GM20000 (cell line): ENCODE results near the gene SPIN1.

ENCODE experiments used
- DNase-seq: peaks from one replicate; pipeline ENCODE4 v3.0.0; 2012; ENCODE audit warnings: low spot score
- CTCF ChIP-seq: IDR thresholded peaks from 2 replicates; pipeline ENCODE4 v1.5.1; 2012; ENCODE audit warnings: mild to moderate bottlenecking, control low read depth; ENCODE audit errors: extremely low read depth, missing control alignments

The SPIN1 gene

GRCh38 chr9:88390371-88390990 lies 2.2 kb downstream of the SPIN1 start:
- no peak for TF ChIP-seq CTCF
- no peak for DNase-seq

GRCh38 chr9:88391236-88391635 lies 3.0 kb downstream of the SPIN1 start:
- DNase-seq, result no peak

DNA sequence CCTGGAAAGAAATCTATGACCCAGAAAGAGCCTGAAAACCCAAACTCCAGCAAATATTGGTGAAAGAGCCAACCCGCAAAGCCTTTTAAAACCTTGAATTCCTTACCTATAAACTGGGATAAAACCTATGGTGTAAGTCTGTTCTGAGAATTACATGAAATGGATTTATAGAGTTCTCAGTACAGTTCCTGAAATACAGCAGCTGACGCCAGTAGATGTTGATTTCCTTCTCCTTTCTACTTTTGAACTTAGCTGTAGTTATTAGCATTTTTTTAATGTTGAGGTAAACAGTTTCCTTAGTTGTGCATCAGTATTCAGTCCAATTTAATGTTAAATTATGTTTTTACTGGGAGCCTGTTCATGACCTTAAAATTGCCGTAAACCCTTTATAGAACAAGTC lies 3.7 kb downstream of the SPIN1 start:
- DNase-seq, result no peak
- no peak for TF ChIP-seq CTCF

More at GRCh38 chr9:88391236-88391635, 3.0 kb downstream of the SPIN1 start:
- TF ChIP-seq CTCF, result no peak

- no peak for TF ChIP-seq CTCF
- DNase-seq, result no peak
Observed at GRCh38 chr9:88392549-88392948, 4.3 kb downstream of the SPIN1 start.

DNA sequence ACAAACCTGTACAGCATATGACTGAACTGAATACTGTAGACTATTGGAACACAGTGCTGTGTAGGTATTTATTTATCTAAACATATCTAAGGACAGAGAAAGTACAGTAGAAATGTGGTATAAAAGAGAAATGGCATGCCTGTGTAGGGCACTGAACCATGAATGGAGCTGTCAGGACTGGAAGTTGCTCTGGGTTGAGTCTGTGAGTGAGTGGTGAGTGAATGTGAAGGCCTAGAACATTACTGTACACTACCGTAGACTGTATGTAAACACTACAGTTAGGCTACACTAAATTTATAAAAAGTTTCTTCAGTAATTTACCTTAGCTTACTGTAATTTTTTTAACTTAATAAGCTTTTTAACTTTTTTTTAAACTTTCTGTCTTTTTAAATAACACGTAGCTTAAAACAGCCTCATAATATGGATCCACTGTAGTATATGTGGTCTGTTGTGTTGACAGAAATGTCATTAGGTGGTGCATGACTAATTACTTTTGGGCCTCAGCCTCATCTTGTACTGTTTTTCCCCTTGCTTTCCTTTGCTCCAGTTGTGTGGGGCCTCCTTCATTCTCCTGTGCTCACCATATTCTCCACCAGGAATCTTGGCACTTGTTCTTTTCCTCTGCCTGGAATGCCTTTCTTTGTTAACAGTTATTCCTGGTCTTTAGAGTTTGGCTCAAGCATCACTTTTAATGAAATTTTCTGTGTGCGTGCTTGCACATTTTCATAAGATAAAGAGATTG lies 8.8 kb downstream of the SPIN1 start:
- no peak for TF ChIP-seq CTCF
- DNase-seq, result no peak

DNA sequence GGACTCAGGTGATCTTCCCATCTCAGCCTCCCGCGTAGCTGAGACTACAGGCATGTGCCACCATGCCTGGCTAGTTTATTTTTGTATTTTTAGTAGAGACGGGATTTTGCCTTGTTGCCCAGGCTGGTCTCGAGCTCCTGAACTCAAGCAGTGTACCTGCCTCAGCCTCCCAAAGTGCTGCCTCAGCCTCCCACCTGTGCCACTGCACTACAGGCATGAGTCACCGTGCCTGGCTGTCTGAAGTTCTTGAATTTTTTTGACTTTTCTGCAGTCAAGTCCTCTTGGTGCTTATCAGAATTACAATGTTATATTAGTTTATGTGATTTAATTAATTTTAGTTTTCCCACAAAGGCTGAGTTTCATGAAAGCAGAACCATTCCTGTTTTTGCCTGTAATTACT lies 9.8 kb downstream of the SPIN1 start:
- no peak for DNase-seq
- TF ChIP-seq CTCF, result no peak

GRCh38 chr9:88399966-88400365 lies 11.7 kb downstream of the SPIN1 start:
- DNase-seq, result no peak
- TF ChIP-seq CTCF, result no peak
